ENCODE measurements around the gene FBXL7. TPM values are rescaled to one million over a fixed set of nuclear protein-coding genes. Genes with fewer than 3 reads are reported as not detected.

FBXL7 gene
- total RNA-seq, 2 experiments from 2014 or later = not detected

DNA sequence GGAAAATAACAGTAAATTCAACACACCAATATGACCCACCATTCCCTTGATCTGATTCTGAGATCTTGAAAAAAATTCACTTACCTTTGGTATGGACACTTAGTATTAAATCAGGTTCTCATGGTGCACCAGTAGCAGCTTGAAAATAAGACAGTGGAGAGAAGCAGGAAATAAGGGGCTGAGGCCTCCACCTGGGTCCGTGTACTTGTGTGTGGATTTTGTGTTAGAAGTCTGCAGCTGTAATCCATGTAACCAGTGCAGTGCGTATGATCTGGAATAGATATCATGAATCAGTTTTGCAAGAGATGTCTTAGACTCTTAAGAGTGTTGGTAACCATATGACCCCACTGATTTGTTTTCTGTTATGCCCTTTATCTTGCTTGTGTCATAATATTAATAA lies 107.1 kb downstream of the FBXL7 start:
- ATAC-seq (no peak), DNase-seq (no peak)
- H3K9me3 Mint-ChIP-seq (ENCODE audit: low read depth) = peaks cover 5% of the 10 kb centered on the region
- no peak overlapping the region for H3K27ac Mint-ChIP-seq
- no peaks in the 10 kb centered on the region for H3K4me1 Mint-ChIP-seq
- CTCF ChIA-PET = no interaction called here
- H3K27me3 Mint-ChIP-seq = no peaks in the 10 kb centered on the region
- H3K4me3 Mint-ChIP-seq = no peak overlapping the region
- no peaks in the 10 kb centered on the region for H3K36me3 Mint-ChIP-seq

- Mint-ChIP-seq H3K9me3 (ENCODE audit: low read depth) (peaks cover 5% of the 10 kb centered on the region), H3K36me3 (no peaks in the 10 kb centered on the region), H3K4me3 (no peak overlapping the region), H3K4me1 (no peaks in the 10 kb centered on the region), H3K27ac (no peak overlapping the region), H3K27me3 (no peaks in the 10 kb centered on the region)
- ATAC-seq = no peak
- DNase-seq = no peak
- CTCF ChIA-PET = no interaction called here
Observed at GRCh38 chr5:15609076-15609725, 109.2 kb downstream of the FBXL7 start.

- no peak for ATAC-seq
- DNase-seq = no peak
Observed at GRCh38 chr5:15610216-15610615, 110.2 kb downstream of the FBXL7 start.

GRCh38 chr5:15611008-15611407 lies 111.0 kb downstream of the FBXL7 start:
- Mint-ChIP-seq H3K4me3 (no peak overlapping the region), H3K27ac (no peak overlapping the region), H3K4me1 (no peaks in the 10 kb centered on the region), H3K9me3 (ENCODE audit: low read depth) (no peaks in the 10 kb centered on the region), H3K36me3 (no peaks in the 10 kb centered on the region), H3K27me3 (no peaks in the 10 kb centered on the region)
- DNase-seq = no peak
- no peak for ATAC-seq
- CTCF ChIA-PET = no interaction called here

More at GRCh38 chr5:15610216-15610615, 110.2 kb downstream of the FBXL7 start:
- H3K27ac Mint-ChIP-seq = no peak overlapping the region
- CTCF ChIA-PET = no interaction called here
- H3K36me3 Mint-ChIP-seq = no peaks in the 10 kb centered on the region
- H3K9me3 Mint-ChIP-seq (ENCODE audit: low read depth) = peaks cover 3% of the 10 kb centered on the region
- no peaks in the 10 kb centered on the region for H3K27me3 Mint-ChIP-seq
- H3K4me1 Mint-ChIP-seq = no peaks in the 10 kb centered on the region
- no peak overlapping the region for H3K4me3 Mint-ChIP-seq

- ATAC-seq = no peak
- CTCF ChIA-PET = no interaction called here
- no peaks in the 10 kb centered on the region for H3K36me3 Mint-ChIP-seq
- H3K27me3 Mint-ChIP-seq = no peaks in the 10 kb centered on the region
- no peaks in the 10 kb centered on the region for H3K9me3 Mint-ChIP-seq (ENCODE audit: low read depth)
- no peak for DNase-seq
- no peaks in the 10 kb centered on the region for H3K4me1 Mint-ChIP-seq
- no peak overlapping the region for H3K27ac Mint-ChIP-seq
- no peak overlapping the region for H3K4me3 Mint-ChIP-seq
Observed at GRCh38 chr5:15612915-15613635, 113.1 kb downstream of the FBXL7 start.

- ATAC-seq (no peak), DNase-seq (no peak)
- Mint-ChIP-seq H3K27me3 (no peaks in the 10 kb centered on the region), H3K4me1 (no peaks in the 10 kb centered on the region), H3K9me3 (ENCODE audit: low read depth) (peaks cover under 1% of the 10 kb centered on the region), H3K4me3 (no peak overlapping the region), H3K27ac (no peak overlapping the region), H3K36me3 (no peaks in the 10 kb centered on the region)
- CTCF ChIA-PET = no interaction called here
Observed at GRCh38 chr5:15614679-15615078, 114.7 kb downstream of the FBXL7 start.

- Mint-ChIP-seq H3K27me3 (no peaks in the 10 kb centered on the region), H3K4me3 (no peak overlapping the region), H3K27ac (no peak overlapping the region), H3K36me3 (no peaks in the 10 kb centered on the region), H3K9me3 (ENCODE audit: low read depth) (peaks cover 4% of the 10 kb centered on the region), H3K4me1 (no peaks in the 10 kb centered on the region)
- DNase-seq (no peak), ATAC-seq (no peak)
- CTCF ChIA-PET = no interaction called here
Observed at GRCh38 chr5:15615859-15616258, 115.9 kb downstream of the FBXL7 start.

- Mint-ChIP-seq H3K27ac (no peak overlapping the region), H3K4me1 (no peaks in the 10 kb centered on the region), H3K9me3 (ENCODE audit: low read depth) (peaks cover 6% of the 10 kb centered on the region), H3K27me3 (no peaks in the 10 kb centered on the region), H3K4me3 (no peak overlapping the region), H3K36me3 (no peaks in the 10 kb centered on the region)
- CTCF ChIA-PET = no interaction called here
- ATAC-seq = no peak
- no peak for DNase-seq
Observed at GRCh38 chr5:15618938-15619337, 119.0 kb downstream of the FBXL7 start.

DNA sequence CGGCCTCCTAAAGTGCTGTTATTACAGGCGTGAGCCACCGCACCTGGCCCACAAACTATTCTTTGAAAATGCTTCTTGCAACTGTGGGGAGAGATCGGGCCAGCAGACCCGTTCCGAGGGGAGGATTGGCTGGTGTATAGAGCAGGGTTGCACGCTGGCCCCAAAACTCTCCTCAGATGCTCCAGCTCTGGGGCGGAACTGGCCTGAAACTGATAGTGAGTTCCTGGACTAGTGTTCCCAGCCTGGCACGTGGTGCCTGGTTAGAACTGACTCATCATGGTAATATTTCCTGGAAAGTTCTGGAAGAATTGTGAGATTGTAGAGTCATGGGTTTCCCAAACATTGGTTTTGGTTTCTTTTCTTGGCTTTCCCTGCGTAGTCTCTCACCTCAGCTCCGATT lies 120.5 kb downstream of the FBXL7 start:
- H3K9me3 Mint-ChIP-seq (ENCODE audit: low read depth) = peaks cover 6% of the 10 kb centered on the region
- no peaks in the 10 kb centered on the region for H3K4me1 Mint-ChIP-seq
- CTCF ChIA-PET = no interaction called here
- H3K27ac Mint-ChIP-seq = no peak overlapping the region
- DNase-seq (no peak), ATAC-seq (no peak)
- H3K4me3 Mint-ChIP-seq = no peak overlapping the region
- H3K36me3 Mint-ChIP-seq = no peaks in the 10 kb centered on the region
- no peaks in the 10 kb centered on the region for H3K27me3 Mint-ChIP-seq

DNA sequence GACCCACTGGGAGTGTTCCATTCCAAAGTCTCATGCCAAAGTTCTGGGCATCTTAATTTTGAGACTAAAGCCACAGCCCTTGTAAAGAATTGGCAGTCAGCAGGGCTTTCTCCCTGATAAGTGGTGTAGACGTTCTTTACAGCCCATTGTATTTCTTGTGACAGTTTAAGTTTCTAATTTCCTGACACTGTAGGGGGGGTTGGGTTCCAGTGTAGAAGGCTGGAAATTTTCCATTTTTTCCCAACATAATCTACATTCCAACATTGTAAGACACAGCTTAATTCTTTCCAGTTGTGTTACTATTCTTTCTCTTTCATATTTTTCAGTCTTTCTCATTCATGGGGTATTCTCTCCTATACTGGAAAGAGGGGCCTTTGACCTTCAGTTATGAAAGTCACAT lies 121.1 kb downstream of the FBXL7 start:
- no peak for DNase-seq
- ATAC-seq = no peak
- Mint-ChIP-seq H3K27me3 (no peaks in the 10 kb centered on the region), H3K9me3 (ENCODE audit: low read depth) (peaks cover 6% of the 10 kb centered on the region), H3K4me3 (no peak overlapping the region), H3K27ac (no peak overlapping the region), H3K36me3 (no peaks in the 10 kb centered on the region), H3K4me1 (no peaks in the 10 kb centered on the region)
- CTCF ChIA-PET = no interaction called here

GRCh38 chr5:15623794-15624193 lies 123.8 kb downstream of the FBXL7 start:
- peaks cover 6% of the 10 kb centered on the region for H3K9me3 Mint-ChIP-seq (ENCODE audit: low read depth)
- CTCF ChIA-PET = no interaction called here
- no peak for DNase-seq
- H3K27ac Mint-ChIP-seq = no peak overlapping the region
- no peaks in the 10 kb centered on the region for H3K4me1 Mint-ChIP-seq
- ATAC-seq = no peak
- H3K36me3 Mint-ChIP-seq = no peaks in the 10 kb centered on the region
- H3K27me3 Mint-ChIP-seq = no peaks in the 10 kb centered on the region
- no peak overlapping the region for H3K4me3 Mint-ChIP-seq

DNA sequence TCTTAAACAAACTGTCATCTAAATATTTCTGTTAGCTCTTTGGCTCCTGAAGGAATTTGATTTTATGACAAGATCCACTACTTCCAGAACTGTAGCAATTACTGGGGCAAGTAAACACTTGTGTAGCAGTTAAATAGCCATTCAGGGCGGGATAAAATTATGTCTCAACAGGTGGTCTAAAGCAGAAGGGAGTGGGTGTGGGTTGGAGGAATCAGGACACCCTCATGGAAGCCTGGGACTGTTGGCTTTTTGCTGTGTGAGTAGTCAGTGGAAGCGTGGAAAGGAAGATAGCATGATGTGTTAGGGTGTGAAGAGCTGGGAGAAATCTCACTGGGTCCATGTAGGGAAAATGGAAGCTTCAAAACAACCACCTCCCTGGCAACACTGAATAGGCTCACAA lies 127.1 kb downstream of the FBXL7 start:
- DNase-seq (no peak), ATAC-seq (no peak)
- Mint-ChIP-seq H3K27me3 (no peaks in the 10 kb centered on the region), H3K4me1 (no peaks in the 10 kb centered on the region), H3K4me3 (no peak overlapping the region), H3K27ac (no peak overlapping the region), H3K36me3 (no peaks in the 10 kb centered on the region), H3K9me3 (ENCODE audit: low read depth) (peaks cover 1% of the 10 kb centered on the region)
- CTCF ChIA-PET = no interaction called here

DNA sequence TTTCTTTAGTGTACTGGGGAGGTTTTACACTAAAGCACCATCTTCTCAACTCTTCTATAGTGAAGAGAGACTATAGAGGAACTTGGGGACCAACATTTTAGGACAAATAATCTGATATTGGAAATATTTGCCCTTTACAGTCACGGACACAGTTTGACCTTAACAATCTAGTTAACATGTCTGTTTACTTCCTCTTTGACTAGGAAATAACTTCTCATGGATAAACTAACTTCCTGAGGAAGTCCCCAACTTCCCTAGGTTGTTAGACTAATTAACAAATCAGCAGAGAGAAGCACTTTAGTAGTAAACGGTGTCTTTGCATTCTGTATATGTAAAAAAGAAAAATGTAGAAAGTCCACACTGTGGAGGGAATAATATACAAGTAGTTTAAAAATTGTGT lies 127.7 kb downstream of the FBXL7 start:
- Mint-ChIP-seq H3K27me3 (no peaks in the 10 kb centered on the region), H3K36me3 (no peaks in the 10 kb centered on the region), H3K4me3 (no peak overlapping the region), H3K4me1 (no peaks in the 10 kb centered on the region), H3K9me3 (ENCODE audit: low read depth) (peaks cover 1% of the 10 kb centered on the region), H3K27ac (no peak overlapping the region)
- DNase-seq (no peak), ATAC-seq (no peak)
- CTCF ChIA-PET = no interaction called here

GRCh38 chr5:15630441-15630840 lies 130.5 kb downstream of the FBXL7 start:
- ATAC-seq (no peak), DNase-seq (no peak)
- Mint-ChIP-seq H3K4me1 (no peaks in the 10 kb centered on the region), H3K4me3 (no peak overlapping the region), H3K27ac (no peak overlapping the region), H3K36me3 (no peaks in the 10 kb centered on the region), H3K27me3 (no peaks in the 10 kb centered on the region), H3K9me3 (ENCODE audit: low read depth) (no peaks in the 10 kb centered on the region)
- CTCF ChIA-PET = no interaction called here

Measured in activated CD8-positive, alpha-beta memory T cell treated with anti-CD3 and anti-CD28 coated beads, Interleukin-2, amount 10 ng/mL, durations not matched to agents 7 days and 5 days (primary cell).